GM23338 (cell line): ENCODE data around the gene OR14C36. TPM values are rescaled to one million over a fixed set of nuclear protein-coding genes. Genes with fewer than 3 reads are reported as not detected.

ENCODE experiments used
- ATAC-seq: fragments of 200-7000 bp; cut with Tn5 transposase; 3 replicates; pipeline ENCODE4 v1.9.1; 2020
- DNase-seq: peaks from one replicate; pipeline ENCODE4 v3.0.0-alpha.2; 2015; ENCODE audit warnings: low spot score
- H2AFZ ChIP-seq: fragments of 200-600 bp; sonication (generic); 2 replicates; pipeline ENCODE4 v1.8.0; 2016; ENCODE audit warnings: antibody characterized with exemption, mild to moderate bottlenecking, moderate library complexity
- H3F3A ChIP-seq: fragments of 200-600 bp; sonication (generic); replicated peaks from 2 replicates; pipeline ENCODE4 v1.8.0; 2017; ENCODE audit warnings: antibody characterized with exemption, mixed run types, low read depth
- H3K27ac ChIP-seq: fragments of 200-600 bp; sonication (generic); 2 replicates; pipeline ENCODE4 v1.6.1; 2016; ENCODE audit warnings: low read depth
- H3K27me3 ChIP-seq: fragments of 200-600 bp; sonication (generic); 2 replicates; pipeline ENCODE4 v1.8.0; 2016; ENCODE audit warnings: mild to moderate bottlenecking, mixed run types, moderate library complexity; ENCODE audit not compliant: insufficient read depth
- H3K36me3 ChIP-seq: fragments of 200-600 bp; sonication (generic); 2 replicates; pipeline ENCODE4 v1.8.0; 2016; ENCODE audit warnings: mild to moderate bottlenecking; ENCODE audit not compliant: insufficient read depth
- H3K4me1 ChIP-seq: fragments of 200-600 bp; sonication (generic); 2 replicates; pipeline ENCODE4 v1.8.0; 2016; ENCODE audit warnings: mild to moderate bottlenecking, moderate library complexity; ENCODE audit not compliant: insufficient read depth
- H3K4me2 ChIP-seq: fragments of 200-600 bp; sonication (generic); 2 replicates; pipeline ENCODE4 v1.7.1; 2017; ENCODE audit warnings: mixed run types
- H3K4me3 ChIP-seq: fragments of 200-600 bp; sonication (generic); 2 replicates; pipeline ENCODE4 v1.6.1; 2016; ENCODE audit warnings: mixed run types
- H3K79me2 ChIP-seq: fragments of 200-600 bp; sonication (generic); replicated peaks from 2 replicates; pipeline ENCODE4 v1.8.0; 2017; ENCODE audit warnings: mild to moderate bottlenecking; ENCODE audit not compliant: insufficient read depth
- H3K9me2 ChIP-seq: fragments of 200-600 bp; sonication (generic); 2 replicates; pipeline ENCODE4 v1.8.0; 2017; ENCODE audit not compliant: insufficient read depth
- H4K20me1 ChIP-seq: fragments of 200-600 bp; sonication (generic); replicated peaks from 2 replicates; pipeline ENCODE4 v1.8.0; 2017; ENCODE audit warnings: mild to moderate bottlenecking; ENCODE audit not compliant: insufficient read depth
- H3K27ac Mint-ChIP-seq: 2 replicates; pipeline ENCODE4 v1.8.0; 2020; ENCODE audit warnings: inconsistent platforms, mild to moderate bottlenecking, moderate library complexity, mixed read lengths
- H3K27me3 Mint-ChIP-seq: 3 replicates; pipeline ENCODE4 v1.8.0; 2022; ENCODE audit warnings: low read depth, mild to moderate bottlenecking, moderate library complexity, mixed read lengths, inconsistent platforms; ENCODE audit not compliant: insufficient read depth, poor library complexity
- H3K36me3 Mint-ChIP-seq: 3 replicates; pipeline ENCODE4 v1.8.0; 2021; ENCODE audit warnings: low read depth, mild to moderate bottlenecking, inconsistent platforms, moderate library complexity, mixed read lengths
- H3K4me1 Mint-ChIP-seq: 3 replicates; pipeline ENCODE4 v1.8.0; 2020; ENCODE audit warnings: mild to moderate bottlenecking, inconsistent platforms, mixed read lengths
- H3K4me3 Mint-ChIP-seq: 3 replicates; pipeline ENCODE4 v1.8.0; 2021; ENCODE audit warnings: moderate library complexity, mild to moderate bottlenecking, inconsistent platforms, mixed read lengths
- H3K9me3 Mint-ChIP-seq: 3 replicates; pipeline ENCODE4 v1.8.0; 2020; ENCODE audit warnings: moderate library complexity, mild to moderate bottlenecking, inconsistent platforms, mixed read lengths
- CREB1 ChIP-seq: fragments of 250-450 bp; sonication (Bioruptor Pico); IDR thresholded peaks from 2 replicates; pipeline ENCODE4 v1.5.0; 2020; ENCODE audit warnings: low read depth, mild to moderate bottlenecking, moderate library complexity
- CTCF ChIP-seq, 2 experiments: fragments of 200-600 bp in 1 of 2; sonication (generic) in 1 of 2; conservative IDR thresholded peaks; 2 replicates each; pipeline versions ENCODE4 v1.5.1 to v1.6.1; 2016 to 2017; ENCODE audit warnings: antibody characterized with exemption in 2 of 2, low read depth in 2 of 2, mild to moderate bottlenecking in 2 of 2, moderate library complexity in 1 of 2
- ETS1 ChIP-seq: IDR thresholded peaks from 2 replicates; pipeline ENCODE4 v1.6.1; 2016; ENCODE audit warnings: antibody characterized with exemption
- EZH2 ChIP-seq: fragments of 200-600 bp; sonication (generic); IDR thresholded peaks from one replicate; pipeline ENCODE4 v1.8.0; 2017; ENCODE audit warnings: antibody characterized with exemption, mild to moderate bottlenecking, low read depth; ENCODE audit not compliant: unreplicated experiment
- EZH2phosphoT487 ChIP-seq: fragments of 200-600 bp; sonication (generic); IDR thresholded peaks from one replicate; pipeline ENCODE4 v1.8.1; 2018; ENCODE audit warnings: antibody characterized with exemption; ENCODE audit not compliant: unreplicated experiment
- JUNB ChIP-seq: IDR thresholded peaks from one replicate; pipeline ENCODE4 v1.6.1; 2016; ENCODE audit warnings: antibody characterized with exemption; ENCODE audit not compliant: unreplicated experiment
- NANOG ChIP-seq: IDR thresholded peaks from 2 replicates; pipeline ENCODE4 v1.6.1; 2016; ENCODE audit warnings: antibody characterized with exemption, borderline replicate concordance
- POLR2AphosphoS5 ChIP-seq: IDR thresholded peaks from 2 replicates; pipeline ENCODE4 v1.6.1; 2016; ENCODE audit warnings: antibody characterized with exemption, low read depth
- REST ChIP-seq: IDR thresholded peaks from one replicate; pipeline ENCODE4 v1.6.1; 2018; ENCODE audit warnings: antibody characterized with exemption; ENCODE audit not compliant: unreplicated experiment
- STAT1 ChIP-seq: IDR thresholded peaks from one replicate; pipeline ENCODE4 v1.6.1; 2016; ENCODE audit warnings: antibody characterized with exemption; ENCODE audit not compliant: unreplicated experiment
- ZNF114 ChIP-seq: fragments of 250-450 bp; sonication (Bioruptor Pico); IDR thresholded peaks from 2 replicates; pipeline ENCODE4 v1.5.0; 2020; ENCODE audit warnings: mild to moderate bottlenecking, moderate library complexity
- ZNF331 ChIP-seq: fragments of 250-450 bp; sonication (Bioruptor Pico); IDR thresholded peaks from 2 replicates; pipeline ENCODE4 v1.5.0; 2020; ENCODE audit warnings: low read depth, mild to moderate bottlenecking, moderate library complexity
- polyA plus RNA-seq: library from polyadenylated mRNA; unstranded; fragments of >200 nt; fragmentation: Nextera tagmentation; extraction: Ambion mirVana; gene quantifications from 2 replicates; pipeline ENCODE4 v1.2.1, GENCODE V29; 2016
- total RNA-seq: library from RNA; depleted of rRNA; stranded (reverse); fragments of >200 nt; shearing (Covaris generic); gene quantifications from 2 replicates; pipeline ENCODE4 v1.2.3, GENCODE V29; 2014
- TF ChIP-seq, protein P1 (sequence below): fragments of 250-450 bp; sonication (Bioruptor Pico); IDR thresholded peaks from 2 replicates; pipeline ENCODE4 v1.5.0; 2020; ENCODE audit warnings: mild to moderate bottlenecking, moderate library complexity

Gene OR14C36
- total and polyA plus RNA-seq, 2 experiments from 2014 or later = not detected

GRCh38 chr1:248388426-248388825, 39.9 kb downstream of the OR14C36 start:
- H4K20me1 ChIP-seq = no peaks in the 10 kb centered on the region
- no peak overlapping the region for H3K4me2 ChIP-seq
- H3K36me3 Mint-ChIP-seq = peaks cover 26% of the 10 kb centered on the region
- H3K36me3 ChIP-seq = peaks cover 26% of the 10 kb centered on the region; the same call in 1 of the 2 replicates
- DNase-seq (no peak), ATAC-seq (no peak)
- no peak overlapping the region for H3K4me3 ChIP-seq
- H3K4me1 Mint-ChIP-seq = no peaks in the 10 kb centered on the region
- H3K27me3 Mint-ChIP-seq = peaks cover 5% of the 10 kb centered on the region
- H2AFZ ChIP-seq = no peak overlapping the region
- no peak overlapping the region for H3K27ac Mint-ChIP-seq
- no peak overlapping the region for H3K27ac ChIP-seq
- H3K79me2 ChIP-seq = no peaks in the 10 kb centered on the region
- TF ChIP-seq ZNF331 = no peak
- TF ChIP-seq EZH2 = no peak
- TF ChIP-seq CREB1 (CRISPR knock-in tag) = no peak
- TF ChIP-seq JUNB = no peak
- no peak for TF ChIP-seq EZH2phosphoT487
- TF ChIP-seq ZNF114 = no peak
- TF ChIP-seq CTCF (conservative IDR thresholded peaks at IDR 0.05; ENCODE audit: low read depth in 2 of 2) = no peak
- TF ChIP-seq STAT1 = no peak
- TF ChIP-seq REST = no peak
- no peak for TF ChIP-seq NANOG
- no peak for TF ChIP-seq ETS1
- TF ChIP-seq, protein P1, sequence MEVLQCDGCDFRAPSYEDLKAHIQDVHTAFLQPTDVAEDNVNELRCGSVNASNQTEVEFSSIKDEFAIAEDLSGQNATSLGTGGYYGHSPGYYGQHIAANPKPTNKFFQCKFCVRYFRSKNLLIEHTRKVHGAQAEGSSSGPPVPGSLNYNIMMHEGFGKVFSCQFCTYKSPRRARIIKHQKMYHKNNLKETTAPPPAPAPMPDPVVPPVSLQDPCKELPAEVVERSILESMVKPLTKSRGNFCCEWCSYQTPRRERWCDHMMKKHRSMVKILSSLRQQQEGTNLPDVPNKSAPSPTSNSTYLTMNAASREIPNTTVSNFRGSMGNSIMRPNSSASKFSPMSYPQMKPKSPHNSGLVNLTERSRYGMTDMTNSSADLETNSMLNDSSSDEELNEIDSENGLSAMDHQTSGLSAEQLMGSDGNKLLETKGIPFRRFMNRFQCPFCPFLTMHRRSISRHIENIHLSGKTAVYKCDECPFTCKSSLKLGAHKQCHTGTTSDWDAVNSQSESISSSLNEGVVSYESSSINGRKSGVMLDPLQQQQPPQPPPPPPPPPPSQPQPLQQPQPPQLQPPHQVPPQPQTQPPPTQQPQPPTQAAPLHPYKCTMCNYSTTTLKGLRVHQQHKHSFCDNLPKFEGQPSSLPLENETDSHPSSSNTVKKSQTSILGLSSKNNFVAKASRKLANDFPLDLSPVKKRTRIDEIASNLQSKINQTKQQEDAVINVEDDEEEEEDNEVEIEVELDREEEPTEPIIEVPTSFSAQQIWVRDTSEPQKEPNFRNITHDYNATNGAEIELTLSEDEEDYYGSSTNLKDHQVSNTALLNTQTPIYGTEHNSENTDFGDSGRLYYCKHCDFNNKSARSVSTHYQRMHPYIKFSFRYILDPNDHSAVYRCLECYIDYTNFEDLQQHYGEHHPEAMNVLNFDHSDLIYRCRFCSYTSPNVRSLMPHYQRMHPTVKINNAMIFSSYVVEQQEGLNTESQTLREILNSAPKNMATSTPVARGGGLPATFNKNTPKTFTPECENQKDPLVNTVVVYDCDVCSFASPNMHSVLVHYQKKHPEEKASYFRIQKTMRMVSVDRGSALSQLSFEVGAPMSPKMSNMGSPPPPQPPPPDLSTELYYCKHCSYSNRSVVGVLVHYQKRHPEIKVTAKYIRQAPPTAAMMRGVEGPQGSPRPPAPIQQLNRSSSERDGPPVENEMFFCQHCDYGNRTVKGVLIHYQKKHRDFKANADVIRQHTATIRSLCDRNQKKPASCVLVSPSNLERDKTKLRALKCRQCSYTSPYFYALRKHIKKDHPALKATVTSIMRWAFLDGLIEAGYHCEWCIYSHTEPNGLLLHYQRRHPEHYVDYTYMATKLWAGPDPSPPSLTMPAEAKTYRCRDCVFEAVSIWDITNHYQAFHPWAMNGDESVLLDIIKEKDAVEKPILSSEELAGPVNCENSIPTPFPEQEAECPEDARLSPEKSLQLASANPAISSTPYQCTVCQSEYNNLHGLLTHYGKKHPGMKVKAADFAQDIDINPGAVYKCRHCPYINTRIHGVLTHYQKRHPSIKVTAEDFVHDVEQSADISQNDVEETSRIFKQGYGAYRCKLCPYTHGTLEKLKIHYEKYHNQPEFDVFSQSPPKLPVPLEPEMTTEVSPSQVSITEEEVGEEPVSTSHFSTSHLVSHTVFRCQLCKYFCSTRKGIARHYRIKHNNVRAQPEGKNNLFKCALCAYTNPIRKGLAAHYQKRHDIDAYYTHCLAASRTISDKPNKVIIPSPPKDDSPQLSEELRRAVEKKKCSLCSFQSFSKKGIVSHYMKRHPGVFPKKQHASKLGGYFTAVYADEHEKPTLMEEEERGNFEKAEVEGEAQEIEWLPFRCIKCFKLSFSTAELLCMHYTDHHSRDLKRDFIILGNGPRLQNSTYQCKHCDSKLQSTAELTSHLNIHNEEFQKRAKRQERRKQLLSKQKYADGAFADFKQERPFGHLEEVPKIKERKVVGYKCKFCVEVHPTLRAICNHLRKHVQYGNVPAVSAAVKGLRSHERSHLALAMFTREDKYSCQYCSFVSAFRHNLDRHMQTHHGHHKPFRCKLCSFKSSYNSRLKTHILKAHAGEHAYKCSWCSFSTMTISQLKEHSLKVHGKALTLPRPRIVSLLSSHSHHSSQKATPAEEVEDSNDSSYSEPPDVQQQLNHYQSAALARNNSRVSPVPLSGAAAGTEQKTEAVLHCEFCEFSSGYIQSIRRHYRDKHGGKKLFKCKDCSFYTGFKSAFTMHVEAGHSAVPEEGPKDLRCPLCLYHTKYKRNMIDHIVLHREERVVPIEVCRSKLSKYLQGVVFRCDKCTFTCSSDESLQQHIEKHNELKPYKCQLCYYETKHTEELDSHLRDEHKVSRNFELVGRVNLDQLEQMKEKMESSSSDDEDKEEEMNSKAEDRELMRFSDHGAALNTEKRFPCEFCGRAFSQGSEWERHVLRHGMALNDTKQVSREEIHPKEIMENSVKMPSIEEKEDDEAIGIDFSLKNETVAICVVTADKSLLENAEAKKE (CRISPR knock-in tag) = no peak
- no peak for TF ChIP-seq POLR2AphosphoS5
- H3K4me1 ChIP-seq = no peaks in the 10 kb centered on the region
- no peak overlapping the region for H3K4me3 Mint-ChIP-seq
- no peaks in the 10 kb centered on the region for H3K9me2 ChIP-seq
- no peaks in the 10 kb centered on the region for H3F3A ChIP-seq
- H3K27me3 ChIP-seq = no peaks in the 10 kb centered on the region
- peaks cover 87% of the 10 kb centered on the region for H3K9me3 Mint-ChIP-seq
